Activated T-helper 1 cell treated with anti-CD3 and anti-CD28 coated beads, Interleukin-12 subunit alpha, Interleukin-12 subunit beta, Interleukin-2, Interleukin-4 antibody, amounts not matched to agents 30 ng/mL and 10 ng/mL and 1 ng/mL, durations not matched to agents 14 hours and 24 hours and 36 hours (primary cell): Measurements from ENCODE around the gene GTF2F2. TPM values are rescaled to one million over a fixed set of nuclear protein-coding genes. Genes with fewer than 3 reads are reported as not detected.

Source experiments
- DNase-seq: peaks from one replicate; pipeline ENCODE4 v3.0.0; 2021; ENCODE audit warnings: low spot score
- H3K27ac Mint-ChIP-seq: one replicate; pipeline ENCODE4 v1.8.0; 2021; ENCODE audit warnings: mild to moderate bottlenecking, mixed read lengths
- H3K27me3 Mint-ChIP-seq: one replicate; pipeline ENCODE4 v1.8.0; 2022; ENCODE audit warnings: mild to moderate bottlenecking, moderate library complexity, mixed read lengths; ENCODE audit not compliant: insufficient read depth
- H3K36me3 Mint-ChIP-seq: one replicate; pipeline ENCODE4 v1.8.0; 2021; ENCODE audit warnings: low read depth, mixed read lengths
- H3K4me1 Mint-ChIP-seq: one replicate; pipeline ENCODE4 v1.8.0; 2021; ENCODE audit warnings: low read depth, mixed read lengths
- H3K4me3 Mint-ChIP-seq: one replicate; pipeline ENCODE4 v1.8.0; 2021; ENCODE audit warnings: mild to moderate bottlenecking, moderate library complexity, mixed read lengths
- H3K9me3 Mint-ChIP-seq: one replicate; pipeline ENCODE4 v1.8.0; 2021; ENCODE audit warnings: mixed read lengths
- intact Hi-C: fragments of 100-400 bp; cut with micrococcal nuclease; formaldehyde crosslinking; loops from one replicate; pipeline ENCODE4 v1.15.1; 2024
- total RNA-seq: library from RNA; stranded (reverse); gene quantifications from 2 replicates; pipeline ENCODE4 v1.2.3, GENCODE V29; 2022

GTF2F2 gene
- total RNA-seq, 1 donor from 2014 or later = 30.1 TPM

DNA sequence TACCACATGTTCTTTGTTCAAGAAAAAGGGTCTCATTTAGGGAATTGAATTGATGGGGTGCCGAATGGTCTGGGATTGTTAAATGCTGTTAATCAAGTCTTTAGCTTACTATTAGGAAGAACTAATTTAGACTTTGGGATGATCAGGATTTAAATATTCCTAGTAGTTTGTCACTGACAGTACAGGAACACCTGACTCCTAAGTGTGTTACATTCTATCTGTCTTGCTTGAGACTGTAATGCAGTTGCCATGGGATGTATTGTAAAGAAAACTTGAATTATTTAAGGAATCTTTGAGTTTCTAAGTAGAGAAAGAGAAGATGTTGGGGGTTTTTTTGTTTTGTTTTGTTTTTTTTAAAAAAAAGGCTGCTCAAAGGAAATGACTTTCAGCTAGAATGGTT lies 98.4 kb downstream of the GTF2F2 start:
- intact Hi-C loops = no loop called here
- peaks cover 2% of the 10 kb centered on the region for H3K36me3 Mint-ChIP-seq
- DNase-seq = no peak
- no peak overlapping the region for H3K27ac Mint-ChIP-seq
- no peak overlapping the region for H3K4me3 Mint-ChIP-seq
- no peaks in the 10 kb centered on the region for H3K27me3 Mint-ChIP-seq
- peaks cover 16% of the 10 kb centered on the region for H3K4me1 Mint-ChIP-seq
- no peaks in the 10 kb centered on the region for H3K9me3 Mint-ChIP-seq

DNA sequence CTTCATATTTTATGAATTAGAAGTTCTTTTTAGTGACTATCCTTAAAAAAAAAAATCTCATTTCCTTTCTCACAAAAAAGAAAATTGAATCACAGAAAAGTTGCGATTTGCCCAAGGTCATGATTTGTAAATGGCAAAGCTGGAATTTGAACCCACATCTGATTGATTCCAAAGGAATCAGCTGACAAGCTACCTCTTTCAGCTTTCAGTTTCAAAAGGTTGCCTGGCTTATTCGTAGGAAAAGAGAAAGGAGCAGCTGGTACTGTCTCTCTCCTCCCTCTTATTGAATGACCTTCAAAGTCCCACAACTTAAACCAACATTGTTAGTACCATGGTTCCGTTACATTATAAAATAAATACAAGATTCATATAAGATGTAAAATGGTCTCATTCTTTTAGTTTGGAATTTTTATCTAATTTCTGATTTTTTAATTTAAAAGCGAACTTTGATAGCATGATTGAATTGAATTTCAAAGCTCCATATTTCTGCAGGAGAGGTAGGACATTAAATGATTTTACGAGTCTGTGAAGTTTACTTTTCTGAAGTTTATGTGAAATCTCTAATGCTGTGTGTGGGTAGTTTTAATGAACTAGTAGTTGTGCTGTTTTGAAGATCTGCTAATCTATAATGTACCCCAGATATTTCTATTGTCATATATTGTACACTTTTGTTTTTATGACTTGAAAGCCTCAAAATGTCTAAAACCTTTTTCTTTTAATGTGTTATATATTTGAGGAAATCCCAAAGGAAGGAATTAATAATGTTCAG lies 99.0 kb downstream of the GTF2F2 start:
- H3K36me3 Mint-ChIP-seq = peaks cover 5% of the 10 kb centered on the region
- intact Hi-C loops = no loop called here
- H3K4me1 Mint-ChIP-seq = peaks cover 19% of the 10 kb centered on the region

DNA sequence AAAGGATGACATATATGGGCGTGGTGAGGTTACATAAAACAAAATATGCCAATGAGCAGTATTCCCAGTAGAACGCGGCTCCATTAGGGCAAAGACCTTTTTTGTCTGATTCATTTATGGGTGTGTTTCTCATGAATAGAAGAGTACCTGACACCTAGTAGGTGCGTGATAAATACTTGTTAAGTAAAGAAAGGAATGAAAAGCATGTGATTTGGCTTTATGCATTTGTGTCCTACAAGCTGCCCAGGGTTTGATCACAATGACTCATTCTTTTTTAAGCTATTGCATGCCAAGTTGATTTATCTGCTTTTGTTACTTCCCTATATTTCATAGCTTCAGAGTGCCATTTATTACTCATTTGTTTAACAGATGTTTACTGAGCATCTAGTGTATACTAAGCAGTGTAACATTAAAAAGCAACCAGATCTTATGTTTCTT lies 99.6 kb downstream of the GTF2F2 start:
- intact Hi-C loops = no loop called here
- H3K27ac Mint-ChIP-seq = no peak overlapping the region
- DNase-seq = no peak
- no peaks in the 10 kb centered on the region for H3K9me3 Mint-ChIP-seq
- peaks cover 5% of the 10 kb centered on the region for H3K36me3 Mint-ChIP-seq
- no peaks in the 10 kb centered on the region for H3K27me3 Mint-ChIP-seq
- no peak overlapping the region for H3K4me3 Mint-ChIP-seq
- H3K4me1 Mint-ChIP-seq = peaks cover 20% of the 10 kb centered on the region

More for the DNA sequence above, 99.0 kb downstream of the GTF2F2 start:
- no peak overlapping the region for H3K4me3 Mint-ChIP-seq
- no peaks in the 10 kb centered on the region for H3K27me3 Mint-ChIP-seq
- no peak overlapping the region for H3K27ac Mint-ChIP-seq
- no peaks in the 10 kb centered on the region for H3K9me3 Mint-ChIP-seq
- DNase-seq = no peak

DNA sequence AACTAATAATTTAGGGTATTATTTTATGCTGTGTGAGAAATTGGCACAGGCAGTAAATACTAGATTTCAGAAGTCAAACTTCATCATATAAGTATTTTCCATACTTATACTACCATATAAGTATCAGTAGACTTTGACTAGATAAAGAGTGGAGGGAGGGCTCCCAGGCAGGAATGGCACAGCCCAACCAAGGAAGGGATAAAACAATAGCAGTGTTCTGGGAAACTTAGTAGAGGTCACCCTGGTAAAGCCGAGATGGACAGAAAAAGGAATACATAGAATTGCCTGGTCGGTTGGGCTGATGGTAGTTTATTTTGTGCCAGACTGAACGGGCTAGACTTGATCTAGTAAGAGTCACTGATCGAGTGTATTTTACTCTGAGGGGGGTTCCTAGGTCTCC lies 100.1 kb downstream of the GTF2F2 start:
- Mint-ChIP-seq H3K9me3 (no peaks in the 10 kb centered on the region), H3K36me3 (peaks cover 5% of the 10 kb centered on the region), H3K27ac (no peak overlapping the region), H3K4me3 (no peak overlapping the region), H3K27me3 (no peaks in the 10 kb centered on the region), H3K4me1 (peaks cover 20% of the 10 kb centered on the region)
- DNase-seq = no peak
- intact Hi-C loops = no loop called here

DNA sequence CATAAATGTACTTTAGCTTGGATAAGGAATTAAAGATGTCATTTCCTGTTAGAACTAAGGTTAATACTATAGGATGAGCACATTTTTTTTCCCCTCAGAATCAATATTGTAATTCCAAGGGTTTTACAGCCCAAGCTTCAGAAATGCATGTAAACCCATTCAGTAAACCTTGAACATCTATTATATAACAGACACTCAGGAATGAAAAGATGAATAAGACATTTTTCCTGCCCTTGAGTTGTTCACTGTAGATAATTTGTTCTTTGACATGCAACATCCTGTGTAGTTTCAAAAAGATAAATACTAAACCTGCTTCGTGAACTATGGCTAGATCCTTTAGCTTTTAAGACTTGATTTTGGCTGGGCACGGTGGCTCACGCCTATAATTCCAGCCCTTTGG lies 102.2 kb downstream of the GTF2F2 start:
- H3K9me3 Mint-ChIP-seq = no peaks in the 10 kb centered on the region
- no peak overlapping the region for H3K27ac Mint-ChIP-seq
- peaks cover 12% of the 10 kb centered on the region for H3K4me1 Mint-ChIP-seq
- no peak for DNase-seq
- H3K36me3 Mint-ChIP-seq = peaks cover 3% of the 10 kb centered on the region
- intact Hi-C loops = no loop called here
- H3K27me3 Mint-ChIP-seq = no peaks in the 10 kb centered on the region
- H3K4me3 Mint-ChIP-seq = no peak overlapping the region

DNA sequence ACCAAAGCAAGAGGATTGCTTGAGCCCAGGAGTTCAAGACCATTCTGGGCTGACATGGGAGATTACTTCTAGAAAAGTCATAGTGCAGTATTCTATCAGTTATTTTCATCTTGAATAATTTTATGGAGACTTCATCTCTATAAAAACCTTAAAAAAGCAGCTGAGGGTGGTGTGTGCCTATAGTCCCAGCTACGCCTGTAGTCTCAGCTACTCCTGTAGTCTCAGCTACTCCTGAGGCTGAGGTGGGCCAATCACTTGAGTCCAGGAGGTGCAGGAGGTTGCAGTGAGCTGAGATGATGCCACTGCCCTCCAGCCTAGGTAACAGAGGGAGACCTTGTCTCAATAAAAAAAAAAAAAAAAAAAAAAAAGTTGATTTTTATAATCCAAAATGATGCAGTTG lies 102.6 kb downstream of the GTF2F2 start:
- Mint-ChIP-seq H3K27ac (no peak overlapping the region), H3K4me1 (peaks cover 12% of the 10 kb centered on the region), H3K4me3 (no peak overlapping the region), H3K9me3 (no peaks in the 10 kb centered on the region), H3K27me3 (no peaks in the 10 kb centered on the region), H3K36me3 (peaks cover 3% of the 10 kb centered on the region)
- intact Hi-C loops = no loop called here
- no peak for DNase-seq

DNA sequence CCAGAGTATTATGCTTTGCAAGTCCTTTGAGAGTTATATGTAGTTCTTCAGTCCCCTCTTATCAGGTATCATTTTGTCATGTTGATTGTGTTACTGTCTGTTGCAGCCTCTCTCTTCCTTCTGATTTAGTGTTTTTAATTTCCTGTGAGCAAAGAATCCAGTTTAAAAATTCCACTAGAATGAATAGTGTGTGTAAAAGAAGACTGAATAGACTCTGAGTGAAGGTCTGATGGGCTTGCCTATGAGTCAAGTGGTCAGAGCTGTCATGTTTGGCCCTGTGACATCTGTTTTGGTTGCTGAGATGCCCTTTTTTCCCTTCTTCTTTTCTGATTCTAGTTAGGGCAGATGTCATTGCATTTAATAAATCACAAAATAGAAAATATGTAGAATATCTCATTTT lies 103.9 kb downstream of the GTF2F2 start:
- Mint-ChIP-seq H3K27ac (no peak overlapping the region), H3K4me1 (peaks cover 5% of the 10 kb centered on the region), H3K27me3 (no peaks in the 10 kb centered on the region), H3K9me3 (no peaks in the 10 kb centered on the region), H3K4me3 (no peak overlapping the region), H3K36me3 (peaks cover 4% of the 10 kb centered on the region)
- intact Hi-C loops = no loop called here
- DNase-seq = no peak

DNA sequence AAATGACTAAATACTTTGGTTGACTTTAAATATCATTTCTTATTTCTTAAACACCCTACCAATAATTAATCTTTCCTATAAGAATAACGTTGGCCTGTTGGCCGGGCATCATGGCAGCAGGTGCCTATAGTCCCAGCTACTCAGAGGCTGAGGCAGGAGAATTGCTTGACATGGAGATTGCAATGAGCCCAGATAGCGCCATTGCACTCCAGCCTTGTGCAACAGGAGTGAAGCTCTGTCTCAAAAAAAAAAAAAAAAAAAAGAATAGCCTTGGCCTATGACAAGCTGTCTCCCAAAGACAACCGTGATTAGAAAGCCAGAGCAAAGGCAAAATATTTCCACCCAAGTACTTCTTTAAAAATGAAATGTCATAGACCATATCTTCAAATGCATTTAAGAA lies 105.1 kb downstream of the GTF2F2 start:
- H3K36me3 Mint-ChIP-seq = peaks cover 6% of the 10 kb centered on the region
- DNase-seq = no peak
- no peak overlapping the region for H3K4me3 Mint-ChIP-seq
- intact Hi-C loops = no loop called here
- no peaks in the 10 kb centered on the region for H3K9me3 Mint-ChIP-seq
- H3K4me1 Mint-ChIP-seq = peaks cover 5% of the 10 kb centered on the region
- no peak overlapping the region for H3K27ac Mint-ChIP-seq
- no peaks in the 10 kb centered on the region for H3K27me3 Mint-ChIP-seq

DNA sequence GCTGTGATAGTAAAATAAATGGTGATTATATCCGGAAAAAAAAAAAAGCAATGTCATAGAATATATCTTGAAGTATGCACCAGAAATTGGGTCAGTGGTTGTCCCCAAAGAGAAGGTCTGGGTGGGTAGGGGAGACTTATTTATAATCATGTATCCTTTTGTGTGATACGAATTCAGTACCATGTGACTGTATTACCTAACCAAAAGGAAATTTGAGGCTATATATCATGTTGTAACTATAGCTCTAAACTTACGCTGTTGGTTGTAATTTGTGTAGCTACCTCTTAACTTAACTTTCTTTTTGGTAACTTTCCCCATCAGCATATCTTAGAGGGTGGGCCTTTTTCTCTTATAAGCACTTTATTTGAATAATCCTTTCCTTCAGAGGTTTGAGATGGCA lies 105.7 kb downstream of the GTF2F2 start:
- Mint-ChIP-seq H3K27me3 (no peaks in the 10 kb centered on the region), H3K36me3 (peaks cover 6% of the 10 kb centered on the region), H3K9me3 (no peaks in the 10 kb centered on the region), H3K4me3 (no peak overlapping the region), H3K27ac (no peak overlapping the region), H3K4me1 (peaks cover 5% of the 10 kb centered on the region)
- intact Hi-C loops = no loop called here
- DNase-seq = no peak

DNA sequence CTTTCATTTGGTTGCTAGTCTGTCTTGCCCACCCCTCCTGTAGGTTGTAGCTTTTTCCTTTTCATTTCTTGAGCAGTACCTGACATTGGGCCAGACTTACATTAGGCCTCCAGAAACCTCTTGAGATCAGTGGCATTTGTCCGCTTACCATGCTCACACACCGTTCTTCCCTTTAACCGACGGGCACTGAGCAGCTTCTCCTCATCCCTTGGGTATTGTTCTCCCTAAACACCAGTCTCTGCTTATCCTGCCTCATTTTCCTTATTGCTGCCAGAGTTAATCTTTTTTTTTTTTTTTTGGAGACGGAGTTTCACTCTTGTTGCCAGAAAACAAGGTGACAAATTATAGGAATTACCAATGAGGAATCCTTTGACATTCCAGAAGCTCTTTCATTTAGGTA lies 107.7 kb downstream of the GTF2F2 start:
- Mint-ChIP-seq H3K36me3 (peaks cover 6% of the 10 kb centered on the region), H3K9me3 (no peaks in the 10 kb centered on the region), H3K27ac (no peak overlapping the region), H3K4me1 (peaks cover 5% of the 10 kb centered on the region), H3K4me3 (no peak overlapping the region), H3K27me3 (no peaks in the 10 kb centered on the region)
- no peak for DNase-seq
- intact Hi-C loops = no loop called here

DNA sequence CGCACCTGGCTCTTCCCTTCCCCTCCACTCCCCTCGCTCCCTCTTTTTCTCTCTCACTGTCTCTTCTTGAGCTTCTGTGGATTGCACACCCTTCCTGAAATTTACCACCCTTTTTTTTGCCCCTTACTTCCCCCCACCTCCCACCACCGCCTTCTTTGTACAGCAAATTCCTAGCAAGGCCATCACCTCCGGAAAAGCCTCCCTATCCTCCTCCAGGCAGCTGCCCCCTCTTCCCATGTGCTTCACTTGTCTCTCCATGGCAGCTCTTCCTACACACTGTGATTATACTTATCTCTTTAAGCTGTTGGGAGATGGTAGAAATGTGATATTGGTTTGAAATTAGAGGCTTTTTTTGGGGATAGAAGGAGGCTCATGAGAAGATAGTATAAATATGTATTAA lies 108.9 kb downstream of the GTF2F2 start:
- intact Hi-C loops = no loop called here
- H3K27ac Mint-ChIP-seq = no peak overlapping the region
- H3K36me3 Mint-ChIP-seq = peaks cover 5% of the 10 kb centered on the region
- H3K9me3 Mint-ChIP-seq = no peaks in the 10 kb centered on the region
- no peaks in the 10 kb centered on the region for H3K27me3 Mint-ChIP-seq
- DNase-seq = no peak
- peaks cover 2% of the 10 kb centered on the region for H3K4me1 Mint-ChIP-seq
- H3K4me3 Mint-ChIP-seq = no peak overlapping the region

DNA sequence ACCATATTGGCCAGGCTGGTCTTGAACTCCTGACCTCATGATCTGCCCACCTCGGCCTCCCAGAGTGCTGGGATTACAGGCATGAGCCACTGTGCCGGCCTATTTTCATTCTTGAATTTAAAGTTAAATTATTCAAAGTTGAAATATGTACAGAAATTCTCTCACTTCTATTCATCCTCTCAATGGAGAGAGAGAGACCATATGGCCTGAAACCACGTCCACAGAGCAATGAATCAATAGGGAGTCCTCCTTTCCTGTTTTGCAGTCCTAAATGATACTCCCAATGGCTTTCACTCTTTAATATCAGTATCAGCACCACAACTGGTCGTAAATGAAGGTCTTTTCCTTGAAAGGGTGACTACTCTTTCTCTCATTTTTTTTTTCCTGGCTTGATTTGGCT lies 111.0 kb downstream of the GTF2F2 start:
- no peak for DNase-seq

DNA sequence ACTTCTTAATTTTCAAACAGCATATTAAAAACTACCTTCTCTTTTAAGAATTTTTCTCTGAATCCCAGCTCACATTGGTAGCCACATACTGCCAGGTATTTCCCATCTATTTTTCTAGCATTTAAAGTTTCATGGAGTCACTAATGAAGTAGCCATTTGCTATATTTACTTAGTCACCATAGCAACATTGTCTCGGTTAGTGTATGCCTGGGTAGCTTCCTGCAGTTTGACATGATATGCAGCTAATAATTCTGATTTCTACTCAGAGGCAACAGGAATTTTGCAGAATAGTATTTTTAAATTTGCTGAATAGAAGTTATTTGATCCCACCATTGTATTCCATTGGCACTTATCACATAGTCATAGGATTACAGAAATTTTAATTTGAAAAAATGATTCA lies 111.4 kb downstream of the GTF2F2 start:
- no peaks in the 10 kb centered on the region for H3K4me1 Mint-ChIP-seq
- H3K27me3 Mint-ChIP-seq = no peaks in the 10 kb centered on the region

More for the DNA sequence above, 111.0 kb downstream of the GTF2F2 start:
- intact Hi-C loops = no loop called here
- Mint-ChIP-seq H3K9me3 (no peaks in the 10 kb centered on the region), H3K27me3 (no peaks in the 10 kb centered on the region), H3K4me1 (no peaks in the 10 kb centered on the region), H3K27ac (no peak overlapping the region), H3K36me3 (peaks cover 3% of the 10 kb centered on the region), H3K4me3 (no peak overlapping the region)

DNA sequence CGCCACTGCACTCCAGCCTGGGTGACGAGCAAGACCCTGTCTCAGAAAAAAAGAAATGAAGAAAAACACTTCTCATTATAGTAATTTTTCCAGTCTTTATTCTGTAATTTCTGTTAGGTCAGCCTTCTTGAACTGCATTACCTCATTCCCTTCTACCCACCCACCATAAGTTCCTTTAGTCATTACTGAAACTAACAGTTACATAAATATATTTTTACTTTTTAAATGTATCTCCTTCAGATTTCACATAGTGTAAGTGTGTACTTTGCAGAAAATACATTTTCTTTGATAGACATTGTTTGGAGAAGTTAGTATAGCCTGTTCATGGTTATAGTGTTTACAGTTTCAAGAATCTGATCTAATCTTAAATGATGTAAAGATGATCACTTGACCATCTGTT lies 112.3 kb downstream of the GTF2F2 start:
- intact Hi-C loops = no loop called here
- no peak overlapping the region for H3K27ac Mint-ChIP-seq
- H3K9me3 Mint-ChIP-seq = no peaks in the 10 kb centered on the region
- H3K36me3 Mint-ChIP-seq = peaks cover 3% of the 10 kb centered on the region
- no peaks in the 10 kb centered on the region for H3K4me1 Mint-ChIP-seq
- no peaks in the 10 kb centered on the region for H3K27me3 Mint-ChIP-seq
- no peak for DNase-seq
- no peak overlapping the region for H3K4me3 Mint-ChIP-seq

More for the DNA sequence above, 111.4 kb downstream of the GTF2F2 start:
- intact Hi-C loops = no loop called here
- peaks cover 3% of the 10 kb centered on the region for H3K36me3 Mint-ChIP-seq
- no peak for DNase-seq
- no peak overlapping the region for H3K4me3 Mint-ChIP-seq
- no peaks in the 10 kb centered on the region for H3K9me3 Mint-ChIP-seq
- H3K27ac Mint-ChIP-seq = no peak overlapping the region
